Epithelial cell of proximal tubule (primary cell): ENCODE results near the gene SLC23A1. TPM values are rescaled to one million over a fixed set of nuclear protein-coding genes. Genes with fewer than 3 reads are reported as not detected.

Source experiments
- DNase-seq: peaks from one replicate; pipeline ENCODE4 v3.0.0-alpha.2; 2011; ENCODE audit warnings: low read depth
- H3K4me3 ChIP-seq: 2 replicates; pipeline ENCODE4 v1.5.1; 2011; ENCODE audit warnings: low read depth, mild to moderate bottlenecking, low read length
- total RNA-seq: library from RNA; depleted of rRNA; stranded (reverse); fragments of >200 nt; gene quantifications from 2 replicates; pipeline ENCODE4 v1.2.3, GENCODE V29; 2015
- TF ChIP-seq, protein P1 (sequence below): conservative IDR thresholded peaks from 2 replicates; pipeline ENCODE4 v1.5.1; 2012; ENCODE audit warnings: low read depth, mild to moderate bottlenecking, low read length

The SLC23A1 gene
- total RNA-seq, 1 donor from 2014 or later = not detected

GRCh38 chr5:139393497-139394122, 10.5 kb upstream of the SLC23A1 start:
- TF ChIP-seq, protein P1, sequence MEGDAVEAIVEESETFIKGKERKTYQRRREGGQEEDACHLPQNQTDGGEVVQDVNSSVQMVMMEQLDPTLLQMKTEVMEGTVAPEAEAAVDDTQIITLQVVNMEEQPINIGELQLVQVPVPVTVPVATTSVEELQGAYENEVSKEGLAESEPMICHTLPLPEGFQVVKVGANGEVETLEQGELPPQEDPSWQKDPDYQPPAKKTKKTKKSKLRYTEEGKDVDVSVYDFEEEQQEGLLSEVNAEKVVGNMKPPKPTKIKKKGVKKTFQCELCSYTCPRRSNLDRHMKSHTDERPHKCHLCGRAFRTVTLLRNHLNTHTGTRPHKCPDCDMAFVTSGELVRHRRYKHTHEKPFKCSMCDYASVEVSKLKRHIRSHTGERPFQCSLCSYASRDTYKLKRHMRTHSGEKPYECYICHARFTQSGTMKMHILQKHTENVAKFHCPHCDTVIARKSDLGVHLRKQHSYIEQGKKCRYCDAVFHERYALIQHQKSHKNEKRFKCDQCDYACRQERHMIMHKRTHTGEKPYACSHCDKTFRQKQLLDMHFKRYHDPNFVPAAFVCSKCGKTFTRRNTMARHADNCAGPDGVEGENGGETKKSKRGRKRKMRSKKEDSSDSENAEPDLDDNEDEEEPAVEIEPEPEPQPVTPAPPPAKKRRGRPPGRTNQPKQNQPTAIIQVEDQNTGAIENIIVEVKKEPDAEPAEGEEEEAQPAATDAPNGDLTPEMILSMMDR = no peak
- peak overlapping the region; percentile 53 for H3K4me3 ChIP-seq
- no peak for DNase-seq

DNA sequence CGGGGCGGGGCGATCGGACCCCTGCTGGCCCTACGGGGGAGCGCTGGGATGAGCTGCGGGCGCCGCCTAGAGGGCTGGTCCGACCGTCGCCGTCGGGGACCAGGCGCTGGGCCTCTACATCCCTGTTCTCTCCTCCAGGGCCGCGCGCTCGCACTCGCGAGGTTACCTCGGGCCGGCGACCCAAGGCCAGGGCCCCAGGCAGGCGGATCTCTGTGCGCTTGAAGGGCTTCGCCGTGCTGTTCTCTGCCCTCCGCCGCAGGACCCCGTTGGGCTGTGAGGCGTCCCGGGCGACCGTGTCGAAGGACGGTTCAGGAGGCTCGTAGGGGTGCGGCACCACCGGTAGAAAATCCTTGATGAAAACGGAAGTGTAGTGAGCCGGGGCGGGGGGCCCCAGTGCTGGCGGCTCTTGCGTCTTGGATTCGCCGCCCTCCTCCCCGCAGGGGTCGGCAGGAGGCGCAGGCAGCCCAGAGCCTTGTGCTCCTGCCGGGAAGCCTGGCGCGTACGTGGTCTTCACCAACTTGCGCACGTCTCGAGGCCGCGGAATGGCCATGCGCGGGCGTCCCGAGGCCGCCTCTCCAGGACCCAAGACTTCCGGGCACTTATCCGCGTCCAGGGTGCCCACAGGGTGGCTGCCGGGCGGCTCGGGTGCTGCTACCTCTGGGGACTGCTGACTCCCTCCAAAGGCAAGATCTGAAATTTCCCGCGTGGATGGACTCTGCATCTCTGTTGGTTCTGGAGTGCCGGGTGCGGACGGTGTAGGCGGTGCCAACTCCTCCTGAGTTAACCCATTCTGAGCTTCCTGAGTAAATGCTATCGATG, 9.8 kb upstream of the SLC23A1 start:
- DNase-seq = no peak
- H3K4me3 ChIP-seq = peak overlapping the region; percentile 53
- TF ChIP-seq, protein P1 = peak; percentile 45

DNA sequence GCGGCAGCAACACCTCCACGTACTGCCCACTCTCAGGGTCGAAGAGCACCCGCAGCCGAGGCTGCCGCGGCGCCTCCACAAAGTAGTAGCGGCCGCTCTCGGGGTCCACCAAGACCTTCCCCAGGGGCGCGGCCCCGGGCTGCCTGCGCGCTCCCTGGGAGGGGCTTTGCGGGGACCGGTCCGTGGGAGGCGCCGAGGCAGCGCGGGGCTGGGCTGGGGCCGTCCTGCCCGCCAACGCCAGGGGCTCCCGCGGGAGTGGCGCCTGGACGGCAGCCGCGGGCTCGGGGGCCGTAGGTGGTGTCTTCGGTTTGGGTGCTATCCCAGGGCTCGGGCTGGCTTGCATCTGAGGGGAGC, 9.2 kb upstream of the SLC23A1 start:
- TF ChIP-seq, protein P1 = no peak
- no peak for DNase-seq
- H3K4me3 ChIP-seq = peak overlapping the region; percentile 53

- TF ChIP-seq, protein P1 = no peak
- no peak for DNase-seq
- H3K4me3 ChIP-seq = no peak overlapping the region
Measured at GRCh38 chr5:139391570-139392323, 8.7 kb upstream of the SLC23A1 start.

DNA sequence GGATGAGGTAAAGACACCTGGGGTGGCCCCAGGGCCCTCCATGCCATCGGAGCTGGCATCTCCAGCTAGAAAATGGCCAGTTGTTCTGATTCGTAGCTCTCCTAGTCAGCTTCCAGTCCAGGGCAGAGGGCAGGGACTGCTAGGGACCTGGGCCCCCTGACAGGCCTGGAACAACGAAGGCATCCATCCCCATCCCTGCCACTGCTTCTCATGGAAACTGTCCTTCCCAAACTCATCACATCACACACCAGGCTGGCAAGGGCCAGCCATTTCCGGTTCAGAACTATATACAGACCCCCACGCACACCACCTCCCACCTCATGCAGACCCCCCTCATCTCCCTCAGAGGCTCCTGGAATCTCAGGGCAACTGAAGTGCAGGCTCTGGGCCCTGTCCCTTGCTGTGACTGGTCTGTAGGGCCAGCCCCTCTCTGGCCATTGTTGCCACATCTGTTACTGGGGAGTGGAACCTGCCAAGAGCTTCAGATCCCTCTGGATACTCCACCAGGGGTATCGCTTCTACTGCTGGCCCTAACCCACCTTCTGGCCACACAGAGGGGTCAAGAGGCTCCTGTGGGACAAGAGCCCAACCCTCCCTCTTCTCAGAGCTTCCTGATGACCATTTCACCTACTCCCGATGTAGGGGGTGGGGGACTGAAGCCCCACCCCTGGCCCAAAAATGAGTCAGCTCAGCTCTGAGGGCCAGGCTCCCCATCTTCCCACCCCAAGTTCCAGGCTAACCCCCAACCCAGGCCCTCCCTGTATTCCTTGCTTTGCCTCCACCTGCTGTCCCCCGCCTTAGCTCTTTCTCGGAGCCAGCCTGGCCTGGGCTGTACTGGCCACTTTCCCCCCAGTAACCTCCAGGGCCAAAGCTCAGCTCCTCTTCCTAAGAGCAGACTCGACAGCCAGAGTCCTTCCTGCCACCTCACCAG, 7.8 kb upstream of the SLC23A1 start:
- H3K4me3 ChIP-seq = no peak overlapping the region
- TF ChIP-seq, protein P1 = no peak
- no peak for DNase-seq

GRCh38 chr5:139389701-139390638, 6.9 kb upstream of the SLC23A1 start, which contains the start of gene MZB1:
MZB1 (minus strand) TSS chr5:139389913; CDS start chr5:139389856, 57 bp downstream.
- DNase-seq = no peak
- TF ChIP-seq, protein P1 = no peak
- H3K4me3 ChIP-seq = peak within 1 kb of the TSS; percentile 55
